SK-N-SH (cell line): ENCODE measurements around the gene STARD10. TPM values are rescaled to one million over a fixed set of nuclear protein-coding genes. Genes with fewer than 3 reads are reported as not detected.

Experiments
- CTCF ChIA-PET: fragments of 300-600, 350-600 bp; formaldehyde crosslinking; extraction: SDS; loops from one replicate; lab custom pipeline; 2021; lab: Yijun Ruan, JAX
- POLR2A ChIA-PET: fragments of 350-600 bp; sonication (Branson Sonifier 250); formaldehyde crosslinking; extraction: SDS; loops from one replicate; lab custom pipeline; 2020; ENCODE audit warnings: antibody characterized with exemption, inconsistent platforms; lab: Yijun Ruan, JAX
- DNase-seq: peaks from one replicate; pipeline ENCODE4 v3.0.0; 2012
- H2AFZ ChIP-seq: fragments of 200-600 bp; sonication (generic); 2 replicates; pipeline ENCODE4 v1.8.1; 2016; ENCODE audit warnings: antibody characterized with exemption, mild to moderate bottlenecking, low read depth
- H3F3A ChIP-seq: fragments of 200-600 bp; sonication (generic); replicated peaks from 2 replicates; pipeline ENCODE3; 2016; ENCODE audit warnings: antibody characterized with exemption, mild to moderate bottlenecking; ENCODE audit not compliant: insufficient read depth
- H3K27ac ChIP-seq, 2 experiments: fragments of 200-500 bp in 1 of 2; fragments of 200-600 bp in 1 of 2; sonication (Bioruptor generic) in 1 of 2; sonication (generic), shearing (Covaris generic) in 1 of 2; 2 replicates each; pipeline versions ENCODE4 v1.5.1 to v1.6.1; 2014 to 2016; ENCODE audit warnings: low read depth in 2 of 2, inconsistent platforms in 1 of 2, low read length in 1 of 2, mild to moderate bottlenecking in 1 of 2, mixed read lengths in 1 of 2
- H3K27me3 ChIP-seq: fragments of 200-600 bp; sonication (generic), shearing (Covaris generic); 2 replicates; pipeline ENCODE4 v1.6.1; 2016; ENCODE audit warnings: mixed run types; ENCODE audit not compliant: insufficient read depth
- H3K36me3 ChIP-seq, 2 experiments: fragments of 200-500 bp in 1 of 2; fragments of 200-600 bp in 1 of 2; sonication (Bioruptor generic) in 1 of 2; sonication (generic) in 1 of 2; replicated peaks in 1 of 2; 2 replicates each; pipeline versions ENCODE3 to v1.5.1; 2014 to 2016; ENCODE audit warnings: low read length in 1 of 2, mild to moderate bottlenecking in 1 of 2; ENCODE audit not compliant: insufficient read depth in 2 of 2, control insufficient read depth in 1 of 2
- H3K4me1 ChIP-seq, 2 experiments: fragments of 200-500 bp in 1 of 2; fragments of 200-600 bp in 1 of 2; sonication (Bioruptor generic) in 1 of 2; sonication (generic), shearing (Covaris generic) in 1 of 2; 2 replicates each; pipeline versions ENCODE4 v1.5.1 to v1.6.1; 2014 to 2016; ENCODE audit warnings: low read depth in 1 of 2, low read length in 1 of 2, mixed run types in 1 of 2; ENCODE audit not compliant: insufficient read depth in 2 of 2, control insufficient read depth in 1 of 2
- H3K4me2 ChIP-seq: fragments of 200-600 bp; sonication (generic), shearing (Covaris generic); 2 replicates; pipeline ENCODE4 v1.6.1; 2017; ENCODE audit warnings: mixed run types
- H3K4me3 ChIP-seq, 2 experiments: fragments of 200-500 bp in 1 of 2; fragments of 200-600 bp in 1 of 2; sonication (Bioruptor generic) in 1 of 2; sonication (generic), shearing (Covaris generic) in 1 of 2; 2 replicates each; pipeline versions ENCODE4 v1.5.1 to v1.8.1; 2014 to 2016; ENCODE audit warnings: low read depth in 2 of 2, inconsistent platforms in 1 of 2, low read length in 1 of 2, mild to moderate bottlenecking in 1 of 2, mixed read lengths in 1 of 2, moderate library complexity in 1 of 2
- H3K79me2 ChIP-seq: fragments of 200-600 bp; sonication (generic); 2 replicates; pipeline ENCODE4 v1.8.1; 2017; ENCODE audit warnings: mild to moderate bottlenecking; ENCODE audit not compliant: insufficient read depth
- H3K9ac ChIP-seq: fragments of 200-600 bp; sonication (generic); 2 replicates; pipeline ENCODE4 v1.6.1; 2017; ENCODE audit warnings: mixed run types
- H3K9me2 ChIP-seq: fragments of 200-600 bp; sonication (generic); 2 replicates; pipeline ENCODE4 v1.6.1; 2017; ENCODE audit warnings: mixed run types
- H3K9me3 ChIP-seq: fragments of 200-600 bp; sonication (generic); 2 replicates; pipeline ENCODE4 v1.6.1; 2017; ENCODE audit warnings: mixed run types, mild to moderate bottlenecking, moderate library complexity
- H4K20me1 ChIP-seq: fragments of 200-600 bp; sonication (generic); 2 replicates; pipeline ENCODE4 v1.6.1; 2017; ENCODE audit warnings: mild to moderate bottlenecking, mixed run types; ENCODE audit not compliant: insufficient read depth
- EP300 ChIP-seq, 2 experiments: IDR thresholded peaks; 2 replicates each; pipeline versions ENCODE4 v1.4.0 to v1.6.1; 2012; ENCODE audit warnings: borderline replicate concordance in 1 of 2, low read depth in 1 of 2, low read length in 1 of 2
- EZH2phosphoT487 ChIP-seq: fragments of 200-600 bp; sonication (generic); IDR thresholded peaks from 2 replicates; pipeline ENCODE4 v1.6.1; 2017; ENCODE audit warnings: low read depth, mixed run types, mild to moderate bottlenecking, antibody characterized with exemption, moderate library complexity, borderline replicate concordance
- FOSL2 ChIP-seq: IDR thresholded peaks from 2 replicates; pipeline ENCODE4 v1.4.0; 2012; ENCODE audit warnings: low read depth, mild to moderate bottlenecking, moderate library complexity, borderline replicate concordance
- NRF1 ChIP-seq: IDR thresholded peaks from 2 replicates; pipeline ENCODE4 v1.6.1; 2012; ENCODE audit warnings: low read depth, mild to moderate bottlenecking, low read length
- RCOR1 ChIP-seq: fragments of 150-350 bp; IDR thresholded peaks from 2 replicates; pipeline ENCODE4 v1.6.1; 2017; ENCODE audit warnings: antibody characterized with exemption, low read length
- SIN3A ChIP-seq: IDR thresholded peaks from 2 replicates; pipeline ENCODE4 v1.6.1; 2012; ENCODE audit warnings: low read depth, mild to moderate bottlenecking, low read length, moderate library complexity, borderline replicate concordance
- TAF1 ChIP-seq: IDR thresholded peaks from 2 replicates; pipeline ENCODE4 v1.6.1; 2012; ENCODE audit warnings: low read depth, mild to moderate bottlenecking, low read length, moderate library complexity, borderline replicate concordance
- WGBS: methylation state at CpG from one replicate; pipeline ENCODE4 v1.1.6; 2017; ENCODE audit warnings: low lambda C conversion rate; 5-methylcytosine and 5-hydroxymethylcytosine counted together
- polyA plus RNA-seq, 3 experiments: library from polyadenylated mRNA; depleted of rRNA; stranded (reverse); fragments of >200 nt; gene quantifications; 2 replicates each; pipeline ENCODE4 v1.2.3, GENCODE V29; 2012
- TF ChIP-seq, protein P1 (sequence below): fragments of 150-350 bp; IDR thresholded peaks from 2 replicates; pipeline ENCODE4 v1.6.1; 2017; ENCODE audit warnings: antibody characterized with exemption, low read length, low read depth, borderline replicate concordance
- TF ChIP-seq, protein P2 (sequence below): IDR thresholded peaks from 2 replicates; pipeline ENCODE4; 2012
- TF ChIP-seq, protein P3 (sequence below): IDR thresholded peaks from 2 replicates; pipeline ENCODE4 v1.4.0; 2012; ENCODE audit warnings: low read depth, borderline replicate concordance
- TF ChIP-seq, protein P4 (sequence below): IDR thresholded peaks from 2 replicates; pipeline ENCODE4 v1.4.0; 2012; ENCODE audit warnings: low read depth, borderline replicate concordance

Gene STARD10
- polyA plus RNA-seq, 1 of the 3 experiments (the other 2 are of a cell fraction), result 47.7 TPM

DNA sequence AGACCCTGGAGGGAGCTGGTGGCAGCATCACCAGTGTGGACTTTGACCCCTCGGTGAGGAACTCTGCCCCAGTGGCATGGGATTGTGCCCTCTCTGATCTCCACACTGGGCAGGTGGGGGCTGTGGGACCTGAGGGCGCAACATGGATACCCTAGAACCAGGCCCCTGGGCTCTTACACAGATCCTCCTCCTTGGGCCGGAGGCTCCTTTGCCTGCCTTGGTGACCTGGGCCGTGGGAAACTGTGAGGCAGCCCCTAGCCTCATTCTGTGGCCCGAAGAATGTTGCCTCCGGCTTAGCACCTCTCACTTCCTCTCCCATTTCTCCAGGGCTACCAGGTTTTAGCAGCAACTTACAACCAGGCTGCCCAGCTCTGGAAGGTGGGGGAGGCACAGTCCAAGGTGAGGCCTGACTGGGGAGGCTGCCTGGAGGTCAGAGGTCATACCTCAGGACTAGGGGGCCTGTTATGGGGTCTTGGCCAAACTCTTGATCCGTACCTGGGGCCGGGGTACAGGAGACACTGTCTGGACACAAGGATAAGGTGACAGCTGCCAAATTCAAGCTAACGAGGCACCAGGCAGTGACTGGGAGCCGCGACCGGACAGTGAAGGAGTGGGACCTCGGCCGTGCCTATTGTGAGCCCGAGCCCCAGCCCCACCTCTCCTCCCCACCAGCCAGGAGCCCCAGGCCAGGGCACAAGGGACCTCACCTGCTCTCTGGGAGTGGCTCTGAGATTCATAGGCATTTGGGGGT lies 32.5 kb upstream of the STARD10 start (continued):
- TF ChIP-seq, protein P1, sequence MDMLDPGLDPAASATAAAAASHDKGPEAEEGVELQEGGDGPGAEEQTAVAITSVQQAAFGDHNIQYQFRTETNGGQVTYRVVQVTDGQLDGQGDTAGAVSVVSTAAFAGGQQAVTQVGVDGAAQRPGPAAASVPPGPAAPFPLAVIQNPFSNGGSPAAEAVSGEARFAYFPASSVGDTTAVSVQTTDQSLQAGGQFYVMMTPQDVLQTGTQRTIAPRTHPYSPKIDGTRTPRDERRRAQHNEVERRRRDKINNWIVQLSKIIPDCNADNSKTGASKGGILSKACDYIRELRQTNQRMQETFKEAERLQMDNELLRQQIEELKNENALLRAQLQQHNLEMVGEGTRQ, result no peak
- TF ChIP-seq FOSL2, result no peak
- TF ChIP-seq, protein P2, sequence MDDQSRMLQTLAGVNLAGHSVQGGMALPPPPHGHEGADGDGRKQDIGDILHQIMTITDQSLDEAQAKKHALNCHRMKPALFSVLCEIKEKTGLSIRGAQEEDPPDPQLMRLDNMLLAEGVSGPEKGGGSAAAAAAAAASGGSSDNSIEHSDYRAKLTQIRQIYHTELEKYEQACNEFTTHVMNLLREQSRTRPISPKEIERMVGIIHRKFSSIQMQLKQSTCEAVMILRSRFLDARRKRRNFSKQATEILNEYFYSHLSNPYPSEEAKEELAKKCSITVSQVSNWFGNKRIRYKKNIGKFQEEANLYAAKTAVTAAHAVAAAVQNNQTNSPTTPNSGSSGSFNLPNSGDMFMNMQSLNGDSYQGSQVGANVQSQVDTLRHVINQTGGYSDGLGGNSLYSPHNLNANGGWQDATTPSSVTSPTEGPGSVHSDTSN, result no peak
- TF ChIP-seq EZH2phosphoT487, result no peak

DNA sequence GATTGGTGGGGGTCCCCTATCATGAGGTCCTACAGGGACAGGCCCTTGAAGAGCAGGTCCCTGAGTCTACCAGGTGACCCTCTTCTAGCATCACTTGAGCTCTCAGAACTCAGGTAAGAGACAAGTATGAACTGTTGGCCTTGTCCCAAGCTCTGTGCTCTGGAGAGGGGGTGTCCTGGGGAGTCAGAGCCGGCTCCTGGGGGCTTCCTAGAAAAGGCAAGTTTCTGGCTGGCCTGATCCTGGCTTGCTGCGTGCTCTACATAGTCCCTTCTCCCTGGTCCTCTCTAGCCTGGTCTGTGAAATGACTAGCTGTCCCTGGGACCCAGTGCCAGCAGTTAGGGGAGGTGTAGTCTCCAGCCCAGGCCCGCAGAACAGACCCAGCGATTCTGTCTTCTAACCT lies 31.8 kb upstream of the STARD10 start:
- CTCF ChIA-PET, result interaction anchor here (1.4 to 5.0 kb wide), 2 partner anchors 100 to 352 kb away, joined by 11 to 38 read pairs; no protein-coding TSS in a partner anchor
- Histone ChIP-seq H3K9me3 (no peaks in the 10 kb centered on the region), H2AFZ (no peak overlapping the region), H3K9ac (no peak overlapping the region), H3K9me2 (no peaks in the 10 kb centered on the region), H4K20me1 (no peaks in the 10 kb centered on the region), H3F3A (no peaks in the 10 kb centered on the region), H3K4me1 (peaks cover 5 to 21% of the 10 kb centered on the region in 2 experiments; a peak in 2 of 4 replicates), H3K36me3 (no peaks in the 10 kb centered on the region), H3K4me2 (no peak overlapping the region), H3K79me2 (no peaks in the 10 kb centered on the region), H3K27me3 (no peaks in the 10 kb centered on the region), H3K27ac (no peak overlapping the region), H3K4me3 (no peak overlapping the region)
- POLR2A ChIA-PET, result interaction anchor here (0.7 kb wide), 1 partner anchor 16 kb away, joined by 3 read pairs; no protein-coding TSS in a partner anchor
- WGBS, result 83% methylated on average over 2 of the region's 4 CpGs
- DNase-seq, result no peak
- TF ChIP-seq RCOR1, result no peak
- TF ChIP-seq, protein P2, result no peak
- TF ChIP-seq SIN3A, result no peak
- TF ChIP-seq TAF1, result no peak
- no peak for TF ChIP-seq NRF1
- TF ChIP-seq, protein P3, sequence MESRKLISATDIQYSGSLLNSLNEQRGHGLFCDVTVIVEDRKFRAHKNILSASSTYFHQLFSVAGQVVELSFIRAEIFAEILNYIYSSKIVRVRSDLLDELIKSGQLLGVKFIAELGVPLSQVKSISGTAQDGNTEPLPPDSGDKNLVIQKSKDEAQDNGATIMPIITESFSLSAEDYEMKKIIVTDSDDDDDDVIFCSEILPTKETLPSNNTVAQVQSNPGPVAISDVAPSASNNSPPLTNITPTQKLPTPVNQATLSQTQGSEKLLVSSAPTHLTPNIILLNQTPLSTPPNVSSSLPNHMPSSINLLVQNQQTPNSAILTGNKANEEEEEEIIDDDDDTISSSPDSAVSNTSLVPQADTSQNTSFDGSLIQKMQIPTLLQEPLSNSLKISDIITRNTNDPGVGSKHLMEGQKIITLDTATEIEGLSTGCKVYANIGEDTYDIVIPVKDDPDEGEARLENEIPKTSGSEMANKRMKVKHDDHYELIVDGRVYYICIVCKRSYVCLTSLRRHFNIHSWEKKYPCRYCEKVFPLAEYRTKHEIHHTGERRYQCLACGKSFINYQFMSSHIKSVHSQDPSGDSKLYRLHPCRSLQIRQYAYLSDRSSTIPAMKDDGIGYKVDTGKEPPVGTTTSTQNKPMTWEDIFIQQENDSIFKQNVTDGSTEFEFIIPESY, result no peak
- TF ChIP-seq, protein P4, sequence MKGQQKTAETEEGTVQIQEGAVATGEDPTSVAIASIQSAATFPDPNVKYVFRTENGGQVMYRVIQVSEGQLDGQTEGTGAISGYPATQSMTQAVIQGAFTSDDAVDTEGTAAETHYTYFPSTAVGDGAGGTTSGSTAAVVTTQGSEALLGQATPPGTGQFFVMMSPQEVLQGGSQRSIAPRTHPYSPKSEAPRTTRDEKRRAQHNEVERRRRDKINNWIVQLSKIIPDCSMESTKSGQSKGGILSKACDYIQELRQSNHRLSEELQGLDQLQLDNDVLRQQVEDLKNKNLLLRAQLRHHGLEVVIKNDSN, result no peak
- no peak for TF ChIP-seq EP300 (IDR thresholded peaks at IDR 0.05; ENCODE audit: borderline replicate concordance in 1 of 2, low read depth in 1 of 2, low read length in 1 of 2)
